H1 (cell line): Measurements from ENCODE around the gene TXNL4B. TPM values are rescaled to one million over a fixed set of nuclear protein-coding genes. Genes with fewer than 3 reads are reported as not detected.
A peak's percentile ranks its signal among the peaks of the same experiment; 100 is the strongest.

Source experiments
- CTCF ChIA-PET: fragments of 300-600 bp; sonication (Branson Sonifier 250); formaldehyde crosslinking; loops from one replicate; lab custom pipeline; 2021; ENCODE audit not compliant: partially characterized antibody; lab: Charles Lee
- POLR2A ChIA-PET: fragments of 300-600 bp; sonication (Branson Sonifier 250); formaldehyde crosslinking; loops from one replicate; lab custom pipeline; 2021; ENCODE audit warnings: inconsistent platforms; ENCODE audit not compliant: partially characterized antibody; lab: Charles Lee
- DNase-seq, 2 experiments: peaks; one replicate each; pipeline versions ENCODE4 v3.0.0 to v3.0.0-alpha.2; 2010 to 2022; ENCODE audit warnings: low spot score in 2 of 2, low read depth in 1 of 2, mixed read lengths in 1 of 2
- FAIRE-seq: peaks from 2 replicates; lab custom pipeline; 2011; peaks lifted over from hg19 to GRCh38; lab: Jason Lieb, UNC
- H2AFZ ChIP-seq: 2 replicates; pipeline ENCODE4 v1.8.1; 2012; ENCODE audit warnings: low read length, inconsistent platforms
- H2AK5ac ChIP-seq: 2 replicates; pipeline ENCODE4 v1.6.1; 2013; ENCODE audit warnings: low read depth, low read length
- H2BK120ac ChIP-seq: replicated peaks from 2 replicates; pipeline ENCODE3; 2013; ENCODE audit warnings: low read depth, low read length, inconsistent platforms
- H2BK12ac ChIP-seq: 2 replicates; pipeline ENCODE4 v1.6.1; 2013; ENCODE audit warnings: low read depth, low read length
- H2BK15ac ChIP-seq: 2 replicates; pipeline ENCODE4 v1.6.1; 2013; ENCODE audit warnings: low read length
- H2BK20ac ChIP-seq: 2 replicates; pipeline ENCODE4 v1.6.1; 2013; ENCODE audit warnings: low read length
- H2BK5ac ChIP-seq: 2 replicates; pipeline ENCODE4 v1.6.1; 2013; ENCODE audit warnings: low read depth, low read length
- H3K14ac ChIP-seq: 2 replicates; pipeline ENCODE4 v1.6.1; 2013; ENCODE audit warnings: inconsistent platforms; ENCODE audit not compliant: insufficient read length
- H3K18ac ChIP-seq: 2 replicates; pipeline ENCODE4 v1.6.1; 2013; ENCODE audit warnings: low read length; ENCODE audit errors: extremely low read depth
- H3K23ac ChIP-seq: 2 replicates; pipeline ENCODE4 v1.6.1; 2013; ENCODE audit warnings: inconsistent platforms; ENCODE audit not compliant: insufficient read length
- H3K23me2 ChIP-seq: 2 replicates; pipeline ENCODE4 v1.6.1; 2013; ENCODE audit warnings: low read depth, low read length
- H3K27ac ChIP-seq: 2 replicates; pipeline ENCODE4 v1.6.1; 2011; ENCODE audit warnings: low read depth, low read length, inconsistent platforms
- H3K27me3 ChIP-seq, 4 experiments: replicated peaks in 1 of 4; 1 replicate in 1 of 4; 2 replicates in 3 of 4; pipeline versions ENCODE4 v1.6.1 to v1.8.1; 2011 to 2013; ENCODE audit warnings: low read length in 3 of 4, mild to moderate bottlenecking in 3 of 4, inconsistent platforms in 2 of 4, mixed read lengths in 2 of 4, moderate library complexity in 1 of 4; ENCODE audit not compliant: control insufficient read depth in 3 of 4, insufficient read depth in 3 of 4; ENCODE audit errors: extremely low read depth in 1 of 4
- H3K36me3 ChIP-seq, 4 experiments: 2 replicates each; pipeline versions ENCODE4 v1.6.1 to v1.8.1; 2011 to 2013; ENCODE audit warnings: mild to moderate bottlenecking in 4 of 4, low read length in 3 of 4, moderate library complexity in 2 of 4, control low read depth in 1 of 4, inconsistent platforms in 1 of 4; ENCODE audit not compliant: insufficient read depth in 4 of 4, control insufficient read depth in 2 of 4
- H3K4ac ChIP-seq: replicated peaks from 2 replicates; pipeline ENCODE3; 2013; ENCODE audit warnings: low read length, low read depth, mixed read lengths, inconsistent platforms; ENCODE audit not compliant: insufficient read length
- H3K4me1 ChIP-seq, 4 experiments: replicated peaks in 1 of 4; 1 replicate in 1 of 4; 2 replicates in 3 of 4; pipeline versions ENCODE4 v1.6.1 to v1.8.1; 2011 to 2013; ENCODE audit warnings: low read length in 3 of 4, inconsistent platforms in 2 of 4, mixed read lengths in 1 of 4; ENCODE audit not compliant: insufficient read depth in 4 of 4, control insufficient read depth in 3 of 4
- H3K4me2 ChIP-seq, 2 experiments: 2 replicates each; pipeline versions ENCODE4 v1.6.1 to v1.8.1; 2011 to 2013; ENCODE audit warnings: low read depth in 2 of 2, low read length in 2 of 2, control low read depth in 1 of 2, inconsistent platforms in 1 of 2, mild to moderate bottlenecking in 1 of 2; ENCODE audit not compliant: insufficient read depth in 1 of 2
- H3K4me3 ChIP-seq, 4 experiments: fragments of 200-600, 300-600 bp in 1 of 4; sonication (generic), shearing (Covaris generic), sonication (Bioruptor Twin) in 1 of 4; 2 replicates each; pipeline versions ENCODE4 v1.5.1 to v1.8.1; 2011 to 2016; ENCODE audit warnings: low read length in 4 of 4, low read depth in 3 of 4, control low read depth in 2 of 4, inconsistent platforms in 2 of 4, mild to moderate bottlenecking in 2 of 4, mixed read lengths in 1 of 4, moderate library complexity in 1 of 4; ENCODE audit not compliant: insufficient read depth in 2 of 4; ENCODE audit errors: extremely low read depth in 1 of 4
- H3K56ac ChIP-seq: replicated peaks from 2 replicates; pipeline ENCODE3; 2013; ENCODE audit warnings: low read depth, mild to moderate bottlenecking, mixed read lengths, low read length, inconsistent platforms; ENCODE audit not compliant: insufficient read length
- H3K79me1 ChIP-seq: 2 replicates; pipeline ENCODE4 v1.6.1; 2013; ENCODE audit warnings: low read depth, low read length, control low read depth
- H3K79me2 ChIP-seq, 2 experiments: 2 replicates each; pipeline versions ENCODE4 v1.6.1 to v1.8.1; 2012 to 2013; ENCODE audit warnings: low read length in 2 of 2, mild to moderate bottlenecking in 2 of 2, inconsistent platforms in 1 of 2; ENCODE audit not compliant: insufficient read depth in 2 of 2, control insufficient read depth in 1 of 2
- H3K9ac ChIP-seq, 4 experiments: replicated peaks in 1 of 4; 1 replicate in 1 of 4; 2 replicates in 3 of 4; pipeline versions ENCODE4 v1.6.1 to v1.8.1; 2011 to 2013; ENCODE audit warnings: low read depth in 3 of 4, low read length in 3 of 4, control low read depth in 2 of 4, mild to moderate bottlenecking in 2 of 4, moderate library complexity in 2 of 4, inconsistent platforms in 1 of 4; ENCODE audit errors: extremely low read depth in 1 of 4
- H3K9me3 ChIP-seq, 2 experiments: 2 replicates each; pipeline versions ENCODE4 v1.6.1 to v1.8.1; 2012 to 2013; ENCODE audit warnings: mild to moderate bottlenecking in 2 of 2, moderate library complexity in 2 of 2, control low read depth in 1 of 2, inconsistent platforms in 1 of 2, low read depth in 1 of 2, low read length in 1 of 2, mixed read lengths in 1 of 2; ENCODE audit not compliant: insufficient read depth in 2 of 2
- H4K20me1 ChIP-seq, 2 experiments: replicated peaks in 1 of 2; 2 replicates each; pipeline versions ENCODE3 to v1.8.1; 2011 to 2013; ENCODE audit warnings: inconsistent platforms in 2 of 2, low read length in 2 of 2, mild to moderate bottlenecking in 1 of 2; ENCODE audit not compliant: insufficient read depth in 2 of 2, control insufficient read depth in 1 of 2
- H4K5ac ChIP-seq: 2 replicates; pipeline ENCODE4 v1.6.1; 2013; ENCODE audit warnings: low read length, low read depth, mixed read lengths, inconsistent platforms; ENCODE audit not compliant: insufficient read length
- H4K8ac ChIP-seq: 2 replicates; pipeline ENCODE4 v1.8.0; 2013; ENCODE audit warnings: mild to moderate bottlenecking, moderate library complexity, low read length, inconsistent platforms; ENCODE audit not compliant: insufficient read depth; ENCODE audit errors: extremely low read depth
- H4K91ac ChIP-seq: replicated peaks from 2 replicates; pipeline ENCODE3; 2013; ENCODE audit warnings: low read length, mixed read lengths, inconsistent platforms; ENCODE audit not compliant: insufficient read length
- CEBPB ChIP-seq: IDR thresholded peaks from 2 replicates; pipeline ENCODE4 v1.6.1; 2012; ENCODE audit warnings: low read depth, low read length
- E2F6 ChIP-seq: IDR thresholded peaks from 2 replicates; pipeline ENCODE4 v1.6.1; 2012; ENCODE audit warnings: inconsistent platforms
- EGR1 ChIP-seq: IDR thresholded peaks from 2 replicates; pipeline ENCODE4 v1.6.1; 2011; ENCODE audit warnings: low read depth, low read length, borderline replicate concordance
- GTF2F1 ChIP-seq: IDR thresholded peaks from 2 replicates; pipeline ENCODE4 v1.6.1; 2012; ENCODE audit warnings: low read depth, low read length, improper control_type of control experiment, borderline replicate concordance
- JUN ChIP-seq: IDR thresholded peaks from 2 replicates; pipeline ENCODE4 v1.6.1; 2011; ENCODE audit warnings: low read depth, mild to moderate bottlenecking, improper control_type of control experiment, low read length
- MAFK ChIP-seq: IDR thresholded peaks from 2 replicates; pipeline ENCODE4 v1.6.1; 2012; ENCODE audit warnings: low read depth, mild to moderate bottlenecking, improper control_type of control experiment, low read length
- PHF8 ChIP-seq: fragments of 200-600 bp; sonication (generic); conservative IDR thresholded peaks from 2 replicates; pipeline ENCODE4 v1.7.1; 2012; ENCODE audit warnings: low read depth, mild to moderate bottlenecking, inconsistent platforms, low read length, moderate library complexity
- RNF2 ChIP-seq: fragments of 200-900, 300-1000 bp; sonication (generic); IDR thresholded peaks from 2 replicates; pipeline ENCODE4 v1.7.1; 2016; ENCODE audit warnings: borderline replicate concordance, low read depth, mild to moderate bottlenecking, antibody characterized with exemption, low read length; ENCODE audit not compliant: poor library complexity, severe bottlenecking; ENCODE audit errors: missing control alignments
- SRF ChIP-seq: IDR thresholded peaks from 2 replicates; pipeline ENCODE4 v1.6.1; 2011; ENCODE audit warnings: mild to moderate bottlenecking, low read depth, low read length, moderate library complexity
- TCF12 ChIP-seq: IDR thresholded peaks from 2 replicates; pipeline ENCODE4 v1.6.1; 2011; ENCODE audit warnings: low read depth, mild to moderate bottlenecking, low read length
- WGBS, 2 experiments: shearing (Covaris generic) in 1 of 2; methylation state at CpG; one replicate each; pipeline versions ENCODE4 v1.1.6 to v1.1.7; 2013 to 2015; ENCODE audit warnings: low lambda C conversion rate in 2 of 2, mixed read lengths in 2 of 2, inconsistent platforms in 1 of 2, low coverage in 1 of 2, missing lambda C conversion rate in 1 of 2; ENCODE audit not compliant: insufficient replicate concordance in 2 of 2, insufficient coverage in 1 of 2, insufficient read length in 1 of 2; ENCODE audit errors: extremely low coverage in 1 of 2, missing lambda C conversion rate in 1 of 2; 5-methylcytosine and 5-hydroxymethylcytosine counted together
- polyA plus RNA-seq, 7 experiments: library from polyadenylated mRNA; depleted of rRNA in 3 of 7; stranded (reverse) in 5 of 7; unstranded in 2 of 7; fragments of >200 nt in 5 of 7; fragments of 200-250 nt in 2 of 7; gene quantifications; 1 replicate in 5 of 7; 2 replicates in 1 of 7; 4 replicates in 1 of 7; pipeline versions ENCODE4 v1.2.1 to v1.2.3, GENCODE V29; 2011 to 2013; ENCODE audit warnings: missing spikeins in 2 of 7, mixed read lengths in 2 of 7
- total RNA-seq: library from RNA; stranded (reverse); fragmentation: NEBNext Ultra II Directional; extraction: Animal tissue kit (Norgen Biotek cat#: 25700); gene quantifications from 2 replicates; pipeline ENCODE4 v1.2.1, GENCODE V29; 2021

Gene TXNL4B
- total and polyA plus RNA-seq, 2 of the 8 experiments (the other 6 are each of a cell fraction or from before 2014, with no cell fraction given) = 6.7 to 10.6 TPM

GRCh38 chr16:72072514-72073342 lies 20.7 kb downstream of the TXNL4B start:
- Histone ChIP-seq H3K36me3 (no peaks in the 10 kb centered on the region), H2BK120ac (no peak overlapping the region), H3K56ac (no peak overlapping the region), H3K9me3 (no peaks in the 10 kb centered on the region), H2BK15ac (no peak overlapping the region), H2BK20ac (no peak overlapping the region), H3K14ac (no peak overlapping the region), H2BK5ac (no peak overlapping the region), H3K4me1 (peaks cover 0 to 9% (median 2%) of the 10 kb centered on the region in 4 experiments; a peak in 2 of 7 replicates), H3K79me1 (no peaks in the 10 kb centered on the region), H3K4ac (no peak overlapping the region), H3K27ac (peak overlapping the region; percentile 68), H3K27me3 (no peaks in the 10 kb centered on the region), H3K23ac (no peak overlapping the region), H3K4me2 (peak overlapping the region; percentile 20 to 39; a peak in 2 of 4 replicates), H3K18ac (no peak overlapping the region), H2AFZ (peak overlapping the region; percentile 97), H4K8ac (no peak overlapping the region), H2AK5ac (no peak overlapping the region), H2BK12ac (no peak overlapping the region; the same call in 1 of the 2 replicates), H3K23me2 (no peaks in the 10 kb centered on the region), H4K20me1 (no peaks in the 10 kb centered on the region), H4K5ac (no peak overlapping the region), H3K9ac (peak overlapping the region in 2 of 4 experiments; percentile 8 to 65; a peak in 5 of 7 replicates), H3K4me3 (no peak overlapping the region), H3K79me2 (no peaks in the 10 kb centered on the region), H4K91ac (no peak overlapping the region)
- DNase-seq (no peak), FAIRE-seq (peak; percentile 7)
- CTCF ChIA-PET = interaction anchor here (0.7 to 2.3 kb wide), 4 partner anchors 10 to 26 kb away, joined by 3 to 15 read pairs (median 5); partner anchors contain the start of genes DHX38, HPR and TXNL4B
- POLR2A ChIA-PET = interaction anchor here (1.0 to 4.0 kb wide), 3 partner anchors 11 to 49 kb away, joined by 3 to 23 read pairs (median 5); partner anchors contain the start of genes DHX38 and TXNL4B
- 55% methylated on average over 12 of the region's 12 CpGs; no CpG with 5 or more reads in 1 of the 2 experiments for WGBS, 2 experiments
- TF ChIP-seq SRF (no peak), PHF8 (no peak), E2F6 (no peak), MAFK (no peak), GTF2F1 (no peak), CEBPB (no peak), RNF2 (no peak), EGR1 (no peak), JUN (no peak), TCF12 (peak; percentile 65; the same call in 1 of the 2 replicates)
